ENCODE results near the gene PLEKHA4. TPM values are rescaled to one million over a fixed set of nuclear protein-coding genes. Genes with fewer than 3 reads are reported as not detected.
"Not testable (repeated sequence)": the region's sequence is repeated elsewhere in the genome, so short reads cannot be mapped to it uniquely, and the experiment has no call there.

PLEKHA4 gene
- total RNA-seq, 1 experiment from 2014 or later = 4.2 TPM

DNA sequence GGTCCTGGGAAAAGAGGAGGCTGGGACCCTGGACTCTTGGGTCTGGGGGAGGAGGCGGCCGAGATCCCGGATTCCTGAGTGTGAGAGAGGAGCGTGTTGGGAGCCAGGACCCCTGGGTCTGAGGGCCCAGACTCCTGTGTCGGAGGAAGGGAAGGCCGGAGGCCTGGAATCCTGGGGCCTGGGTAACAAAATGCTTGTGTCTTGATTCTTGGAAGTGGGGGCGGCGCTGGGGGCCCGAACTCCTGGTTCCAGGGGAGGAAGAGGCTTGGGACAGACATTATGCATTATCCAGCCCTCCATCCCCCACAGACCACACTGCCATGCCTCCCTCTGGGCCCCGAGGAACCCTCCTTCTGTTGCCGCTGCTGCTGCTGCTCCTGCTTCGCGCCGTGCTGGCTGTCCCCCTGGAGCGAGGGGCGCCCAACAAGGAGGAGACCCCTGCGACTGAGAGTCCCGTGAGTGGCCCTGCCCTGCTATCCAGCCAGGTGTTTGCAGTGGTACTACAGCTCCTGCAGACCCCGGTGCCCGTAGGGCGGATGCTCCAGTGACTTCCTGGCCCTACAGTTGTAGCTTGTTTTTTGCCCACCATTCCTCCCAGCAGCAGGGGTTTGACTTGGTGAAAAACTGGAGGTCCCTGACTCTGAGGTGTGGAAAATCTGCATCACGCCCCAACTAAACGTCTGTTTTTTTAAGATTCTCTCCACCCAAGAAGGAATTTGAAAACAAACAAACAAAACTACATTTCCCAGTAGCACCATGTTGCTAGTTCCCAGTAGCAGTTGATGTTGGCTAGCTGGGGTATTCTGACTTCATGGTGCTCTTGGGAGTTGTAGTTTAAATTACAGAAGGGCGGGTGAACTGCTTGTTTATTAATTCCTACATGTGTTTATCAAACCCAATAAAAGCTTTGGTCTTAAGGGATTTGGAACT lies 32.3 kb upstream of the PLEKHA4 start:
- Histone ChIP-seq H3K9me3 (ENCODE audit: control insufficient read depth, insufficient read depth, low read depth, low read length) (no peaks in the 10 kb centered on the region), H3K4me3 (ENCODE audit: low read depth in 2 of 2, low read length in 2 of 2) (peak overlapping the region; percentile 86 to 93), H3K27me3 (ENCODE audit: control insufficient read depth, insufficient read depth, low read length) (no peaks in the 10 kb centered on the region), H3K36me3 (ENCODE audit: control insufficient read depth, insufficient read depth, low read length) (no peaks in the 10 kb centered on the region), H3K4me1 (ENCODE audit: control insufficient read depth, insufficient read depth, low read length) (0 out of 2 replicates have a peak, but pooled peaks cover 3% of the 10 kb centered on the region), H3K27ac (ENCODE audit: low read length) (peak overlapping the region; percentile 86)
- CTCF ChIA-PET = no interaction called here
- ATAC-seq (peak; percentile 36), DNase-seq (ENCODE audit: low read depth, low spot score) (no peak)
- POLR2A ChIA-PET = interaction anchor here (0.5 kb wide), 1 partner anchor 17 kb away, joined by 8 read pairs; no protein-coding TSS in a partner anchor
- TF ChIP-seq SIN3A (IDR thresholded peaks at IDR 0.05; ENCODE audit: borderline replicate concordance, insufficient read depth, low read depth, low read length) (no peak), TCF7L2 (IDR thresholded peaks at IDR 0.05; ENCODE audit: low read depth, low read length) (no peak), REST (IDR thresholded peaks at IDR 0.05; ENCODE audit: insufficient read depth in 1 of 2, low read depth in 2 of 2, low read length in 1 of 2) (no peak), POLR2AphosphoS5 (IDR thresholded peaks at IDR 0.05; ENCODE audit: low read depth, low read length) (no peak)
- TF ChIP-seq, protein P1, sequence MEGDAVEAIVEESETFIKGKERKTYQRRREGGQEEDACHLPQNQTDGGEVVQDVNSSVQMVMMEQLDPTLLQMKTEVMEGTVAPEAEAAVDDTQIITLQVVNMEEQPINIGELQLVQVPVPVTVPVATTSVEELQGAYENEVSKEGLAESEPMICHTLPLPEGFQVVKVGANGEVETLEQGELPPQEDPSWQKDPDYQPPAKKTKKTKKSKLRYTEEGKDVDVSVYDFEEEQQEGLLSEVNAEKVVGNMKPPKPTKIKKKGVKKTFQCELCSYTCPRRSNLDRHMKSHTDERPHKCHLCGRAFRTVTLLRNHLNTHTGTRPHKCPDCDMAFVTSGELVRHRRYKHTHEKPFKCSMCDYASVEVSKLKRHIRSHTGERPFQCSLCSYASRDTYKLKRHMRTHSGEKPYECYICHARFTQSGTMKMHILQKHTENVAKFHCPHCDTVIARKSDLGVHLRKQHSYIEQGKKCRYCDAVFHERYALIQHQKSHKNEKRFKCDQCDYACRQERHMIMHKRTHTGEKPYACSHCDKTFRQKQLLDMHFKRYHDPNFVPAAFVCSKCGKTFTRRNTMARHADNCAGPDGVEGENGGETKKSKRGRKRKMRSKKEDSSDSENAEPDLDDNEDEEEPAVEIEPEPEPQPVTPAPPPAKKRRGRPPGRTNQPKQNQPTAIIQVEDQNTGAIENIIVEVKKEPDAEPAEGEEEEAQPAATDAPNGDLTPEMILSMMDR (IDR thresholded peaks at IDR 0.05) = no peak
- TSS peak; percentile 94 for BruUV-seq (replicated peaks)
- intact Hi-C loops (cut with micrococcal nuclease; ENCODE audit: unreplicated experiment) = no loop called here
- in situ Hi-C loops (cut with HindIII; ENCODE audit: low pct_unique_long_range_greater_than_20kb, low sequenced_read_pairs) = no loop called here

DNA sequence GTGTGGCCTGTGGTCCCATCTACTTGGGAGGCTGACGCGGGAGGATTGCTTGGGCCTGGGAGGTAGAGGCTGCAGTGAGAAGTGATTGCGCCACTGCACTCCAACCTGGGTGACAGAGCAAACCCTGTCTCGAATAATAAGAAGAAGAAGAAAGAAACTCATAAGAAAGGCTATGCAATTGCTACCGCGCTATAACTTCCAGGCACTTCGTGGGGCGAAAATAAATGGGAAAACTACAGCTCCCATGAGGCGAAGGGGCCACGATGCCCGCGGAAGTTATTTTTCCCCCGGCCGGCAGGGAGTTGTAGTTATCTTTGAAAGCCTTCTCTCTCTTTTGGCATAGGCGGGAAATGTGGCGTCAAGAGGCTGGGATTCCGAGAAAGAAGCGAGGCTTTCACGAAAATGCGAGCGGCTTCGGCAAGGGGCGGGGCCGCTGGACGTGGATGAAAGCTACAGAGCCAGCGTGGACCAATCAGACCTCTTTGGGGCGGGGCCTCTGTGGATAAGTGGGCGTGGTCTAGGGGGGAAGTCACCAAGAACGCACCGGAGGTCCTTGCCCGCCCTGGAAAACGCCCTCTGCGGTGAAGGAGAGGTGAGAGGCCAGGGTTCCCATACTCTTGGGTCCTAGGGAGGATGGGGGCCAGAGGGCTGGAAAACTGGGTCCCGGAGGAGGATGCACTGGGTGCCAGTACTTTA lies 31.5 kb upstream of the PLEKHA4 start, which contains the start of gene NUCB1:
Gene NUCB1 (plus strand): TSS at position 532 of the 696 bp plus-strand sequence. CDS start 485 bp downstream, outside the sequence.
- peak; percentile 98 for ATAC-seq
- H3K4me3 ChIP-seq (ENCODE audit: low read depth in 2 of 2, low read length in 2 of 2) = peak within 1 kb of the TSS; percentile 86 to 93
- H3K4me1 ChIP-seq (ENCODE audit: control insufficient read depth, insufficient read depth, low read length) = 0 out of 2 replicates have a peak, but pooled peaks cover 3% of the 10 kb centered on the region
- no TSS peak for BruUV-seq (replicated peaks)
- peak; percentile 70; the same call in 1 of the 2 replicates for TF ChIP-seq TCF7L2 (IDR thresholded peaks at IDR 0.05; ENCODE audit: low read depth, low read length)
- TF ChIP-seq REST (IDR thresholded peaks at IDR 0.05; ENCODE audit: insufficient read depth in 1 of 2, low read depth in 2 of 2, low read length in 1 of 2) = no peak
- ChIA-PET CTCF (interaction anchor here (0.5 to 0.6 kb wide), 2 partner anchors 11 to 222 kb away, joined by 3 to 9 read pairs; no protein-coding TSS in a partner anchor), POLR2A (interaction anchor here (0.5 kb wide), 1 partner anchor 18 kb away, joined by 8 read pairs; no protein-coding TSS in a partner anchor)
- no peaks in the 10 kb centered on the region for H3K36me3 ChIP-seq (ENCODE audit: control insufficient read depth, insufficient read depth, low read length)
- DNase-seq (ENCODE audit: low read depth, low spot score) = peak; percentile 79
- H3K27ac ChIP-seq (ENCODE audit: low read length) = peak within 1 kb of the TSS; percentile 86
- H3K27me3 ChIP-seq (ENCODE audit: control insufficient read depth, insufficient read depth, low read length) = no peaks in the 10 kb centered on the region
- in situ Hi-C loops (cut with HindIII; ENCODE audit: low pct_unique_long_range_greater_than_20kb, low sequenced_read_pairs) (no loop called here), intact Hi-C loops (cut with micrococcal nuclease; ENCODE audit: unreplicated experiment) (no loop called here)
- no peaks in the 10 kb centered on the region for H3K9me3 ChIP-seq (ENCODE audit: control insufficient read depth, insufficient read depth, low read depth, low read length)

DNA sequence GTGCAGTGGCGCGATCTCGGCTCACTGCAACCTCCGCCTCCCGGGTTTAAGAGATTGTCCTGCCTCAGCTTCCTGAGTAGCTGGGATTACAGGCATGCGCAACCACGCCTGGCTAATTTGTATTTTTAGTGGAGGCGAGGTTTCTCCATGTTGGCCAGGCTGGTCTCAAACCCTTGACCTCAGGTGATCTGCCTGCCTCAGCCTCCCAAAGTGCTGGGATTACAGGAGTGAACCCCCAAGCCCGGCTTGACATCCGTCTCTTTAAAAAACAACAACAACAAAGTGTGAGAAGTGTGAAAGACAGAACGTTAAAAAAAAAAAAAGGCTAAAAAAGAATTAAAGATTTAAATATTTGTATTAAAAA lies 31.0 kb upstream of the PLEKHA4 start:
- H3K36me3 ChIP-seq (ENCODE audit: control insufficient read depth, insufficient read depth, low read length); in situ Hi-C loops (cut with HindIII; ENCODE audit: low pct_unique_long_range_greater_than_20kb, low sequenced_read_pairs); ATAC-seq; H3K27me3 ChIP-seq (ENCODE audit: control insufficient read depth, insufficient read depth, low read length); DNase-seq (ENCODE audit: low read depth, low spot score); H3K4me1 ChIP-seq (ENCODE audit: control insufficient read depth, insufficient read depth, low read length); BruUV-seq (replicated peaks); intact Hi-C loops (cut with micrococcal nuclease; ENCODE audit: unreplicated experiment); POLR2A ChIA-PET; H3K9me3 ChIP-seq (ENCODE audit: control insufficient read depth, insufficient read depth, low read depth, low read length): not testable (repeated sequence)
- Histone ChIP-seq H3K4me3 (ENCODE audit: low read depth in 2 of 2, low read length in 2 of 2) (peak overlapping the region; percentile 86 to 93), H3K27ac (ENCODE audit: low read length) (peak overlapping the region; percentile 86; the same call in 1 of the 2 replicates)
- CTCF ChIA-PET = interaction anchor here (0.5 to 0.6 kb wide), 2 partner anchors 12 to 222 kb away, joined by 3 to 9 read pairs; no protein-coding TSS in a partner anchor
